Neuron (in vitro differentiated cells): ENCODE results near the gene FAM9A.
"Not testable (repeated sequence)": the region's sequence is repeated elsewhere in the genome, so short reads cannot be mapped to it uniquely, and the experiment has no call there.

Experiments used
- H2AFZ ChIP-seq: one replicate; pipeline ENCODE4 v1.6.1; 2013; ENCODE audit warnings: low read depth, mild to moderate bottlenecking, inconsistent platforms, low read length, moderate library complexity
- H3K27me3 ChIP-seq: one replicate; pipeline ENCODE4 v1.6.1; 2013; ENCODE audit warnings: low read length; ENCODE audit not compliant: insufficient read depth
- H3K36me3 ChIP-seq: one replicate; pipeline ENCODE4 v1.6.1; 2013; ENCODE audit warnings: low read length; ENCODE audit not compliant: insufficient read depth
- H3K4me1 ChIP-seq: one replicate; pipeline ENCODE4 v1.6.1; 2013; ENCODE audit warnings: low read length; ENCODE audit not compliant: insufficient read depth
- H3K4me3 ChIP-seq: 2 replicates; pipeline ENCODE4 v1.5.1; 2013; ENCODE audit warnings: mild to moderate bottlenecking, low read length, moderate library complexity
- H3K9me3 ChIP-seq: one replicate; pipeline ENCODE4 v1.6.1; 2013; ENCODE audit warnings: low read length

Gene FAM9A

DNA sequence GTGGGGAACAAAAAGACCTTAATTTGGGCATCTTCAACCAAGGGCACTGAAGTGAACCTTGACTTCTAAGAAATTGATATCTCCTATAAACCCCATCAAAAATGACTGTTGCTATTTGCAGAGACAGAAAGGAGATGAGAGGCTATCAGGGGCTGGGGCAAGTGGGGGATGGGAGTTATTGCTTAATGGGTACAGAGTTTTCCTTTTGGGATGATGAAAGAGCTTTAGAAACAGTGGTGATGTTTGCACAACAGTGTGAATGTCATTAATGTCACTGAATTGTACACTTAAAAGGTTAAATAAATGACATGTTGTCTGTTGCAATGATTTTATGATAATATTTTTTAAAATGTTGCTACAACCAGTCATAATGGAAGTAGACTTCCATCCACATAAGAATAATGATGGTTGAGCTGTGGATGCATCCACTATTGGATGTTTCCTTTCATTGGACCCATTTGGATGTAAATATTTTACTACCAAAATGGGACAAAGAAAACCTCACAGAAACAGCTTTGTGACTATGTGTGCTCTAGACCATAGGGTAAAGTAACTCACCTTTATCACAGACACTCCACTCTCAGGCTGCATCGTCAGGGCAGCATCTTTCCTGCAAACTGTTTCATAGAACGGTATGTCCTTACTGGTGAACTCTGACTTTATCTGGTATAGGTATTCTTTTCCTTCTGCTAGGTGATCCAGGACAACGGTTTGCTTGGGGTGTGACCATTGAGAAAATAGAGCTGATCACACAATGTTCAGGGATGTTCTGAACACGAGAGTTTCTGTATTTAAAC lies 31.6 kb upstream of the FAM9A start:
- H3K4me1 ChIP-seq: no peaks in the 10 kb centered on the region
- no peak overlapping the region for H3K4me3 ChIP-seq
- no peaks in the 10 kb centered on the region for H3K36me3 ChIP-seq
- H3K27me3 ChIP-seq: no peaks in the 10 kb centered on the region
- H3K9me3 ChIP-seq: no peaks in the 10 kb centered on the region
- H2AFZ ChIP-seq: no peak overlapping the region

- Histone ChIP-seq H3K4me1 (no peaks in the 10 kb centered on the region), H3K36me3 (no peaks in the 10 kb centered on the region), H3K27me3 (no peaks in the 10 kb centered on the region), H3K4me3 (no peak overlapping the region), H2AFZ (no peak overlapping the region), H3K9me3 (no peaks in the 10 kb centered on the region)
These were observed 22.5 kb upstream of the FAM9A start for GRCh38 chrX:8823698-8824097.

GRCh38 chrX:8822002-8822401 lies 20.8 kb upstream of the FAM9A start:
- H3K4me1 ChIP-seq: no peaks in the 10 kb centered on the region
- no peaks in the 10 kb centered on the region for H3K9me3 ChIP-seq
- H3K4me3 ChIP-seq: no peak overlapping the region
- no peaks in the 10 kb centered on the region for H3K36me3 ChIP-seq
- no peaks in the 10 kb centered on the region for H3K27me3 ChIP-seq
- H2AFZ ChIP-seq: no peak overlapping the region

DNA sequence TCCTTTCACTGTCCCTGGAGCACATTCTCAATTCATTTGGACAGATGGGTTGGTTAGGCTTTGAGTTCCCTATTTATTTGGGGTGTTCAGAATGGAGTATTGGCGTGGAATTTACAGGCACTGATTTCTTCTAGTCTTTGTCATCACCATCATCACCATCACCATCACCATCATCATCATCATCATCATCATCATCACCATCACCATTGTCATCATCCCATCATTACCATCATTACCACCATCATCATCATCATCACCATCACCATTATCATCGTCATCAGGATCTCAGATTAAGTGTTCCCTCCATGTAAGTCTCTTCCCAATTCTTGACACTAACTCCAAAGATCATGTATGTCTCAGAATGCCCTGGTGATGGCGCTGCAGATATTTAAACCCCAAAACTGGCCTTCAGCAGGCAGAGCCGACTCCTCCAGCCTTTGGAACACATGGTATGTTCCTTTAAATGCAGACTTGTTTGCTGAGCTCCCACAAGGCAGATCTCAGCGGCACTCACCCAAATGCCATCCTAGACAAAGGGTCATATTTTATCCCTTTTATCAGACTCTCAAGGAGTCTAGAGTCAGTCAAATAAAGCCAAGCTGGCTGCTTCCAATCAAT lies 19.8 kb upstream of the FAM9A start:
- Histone ChIP-seq H3K4me3 (no peak overlapping the region), H3K36me3 (no peaks in the 10 kb centered on the region), H3K27me3 (no peaks in the 10 kb centered on the region), H2AFZ (no peak overlapping the region), H3K4me1 (no peaks in the 10 kb centered on the region), H3K9me3 (no peaks in the 10 kb centered on the region)

- H3K9me3 ChIP-seq: no peaks in the 10 kb centered on the region
- no peak overlapping the region for H3K4me3 ChIP-seq
- H2AFZ ChIP-seq: no peak overlapping the region
- peaks cover 3% of the 10 kb centered on the region for H3K27me3 ChIP-seq
- H3K36me3 ChIP-seq: no peaks in the 10 kb centered on the region
- no peaks in the 10 kb centered on the region for H3K4me1 ChIP-seq
These were observed 14.4 kb upstream of the FAM9A start for GRCh38 chrX:8815460-8816065.

GRCh38 chrX:8813036-8813435 lies 11.9 kb upstream of the FAM9A start:
- Histone ChIP-seq H3K36me3 (no peaks in the 10 kb centered on the region), H3K9me3 (no peaks in the 10 kb centered on the region), H3K27me3 (peaks cover 3% of the 10 kb centered on the region), H2AFZ (no peak overlapping the region), H3K4me3 (no peak overlapping the region), H3K4me1 (no peaks in the 10 kb centered on the region)

- H3K27me3 ChIP-seq: peaks cover 3% of the 10 kb centered on the region
- no peak overlapping the region for H3K4me3 ChIP-seq
- H2AFZ ChIP-seq: no peak overlapping the region
- H3K4me1 ChIP-seq: no peaks in the 10 kb centered on the region
- H3K9me3 ChIP-seq: no peaks in the 10 kb centered on the region
- H3K36me3 ChIP-seq: no peaks in the 10 kb centered on the region
These were observed 10.4 kb upstream of the FAM9A start for GRCh38 chrX:8811611-8812010.

DNA sequence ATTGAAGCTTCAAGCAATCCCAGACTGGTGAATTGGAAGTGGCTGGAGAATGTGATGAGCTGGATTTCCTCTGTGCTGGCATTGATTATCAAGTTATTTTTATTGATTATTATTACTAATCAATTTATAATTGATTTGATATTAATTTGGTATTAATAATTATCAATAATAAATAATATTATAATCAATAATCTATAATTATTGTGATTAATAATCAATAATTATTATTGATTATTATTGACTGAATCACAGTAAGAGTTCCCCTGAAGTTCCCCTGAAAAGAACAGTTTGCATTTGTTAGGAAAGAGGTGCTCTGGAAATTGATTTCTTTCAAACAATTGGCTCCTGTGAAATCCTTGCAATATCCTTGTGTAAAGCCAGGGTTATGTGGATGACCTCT lies 7.5 kb upstream of the FAM9A start:
- Histone ChIP-seq H3K9me3 (no peaks in the 10 kb centered on the region), H3K36me3 (no peaks in the 10 kb centered on the region), H3K27me3 (peaks cover 3% of the 10 kb centered on the region), H3K4me3 (no peak overlapping the region), H2AFZ (no peak overlapping the region), H3K4me1 (no peaks in the 10 kb centered on the region)

GRCh38 chrX:8805974-8806373 lies 4.8 kb upstream of the FAM9A start:
- Histone ChIP-seq H3K9me3 (no peaks in the 10 kb centered on the region), H3K36me3 (no peaks in the 10 kb centered on the region), H3K4me1 (no peaks in the 10 kb centered on the region), H2AFZ (no peak overlapping the region), H3K4me3 (no peak overlapping the region), H3K27me3 (no peaks in the 10 kb centered on the region)

DNA sequence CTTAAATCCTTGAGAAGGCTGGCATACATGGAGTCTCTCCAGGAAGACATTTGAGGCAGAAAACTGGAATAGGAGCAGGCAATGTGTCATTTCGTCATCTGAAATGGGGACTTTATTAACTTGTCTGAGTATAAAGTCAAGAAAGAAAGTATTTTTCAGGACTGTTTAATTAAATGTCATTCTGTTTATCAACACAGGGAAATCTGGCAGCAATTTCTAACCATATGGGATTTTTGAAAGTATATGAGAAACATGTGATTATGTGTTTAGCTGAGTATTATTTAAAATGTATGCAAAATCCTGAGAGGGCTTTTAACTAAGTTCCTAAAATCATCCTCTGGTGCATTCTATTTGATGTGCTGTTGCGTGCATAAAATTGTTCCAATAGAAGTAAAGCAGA lies 3.9 kb upstream of the FAM9A start:
- no peaks in the 10 kb centered on the region for H3K36me3 ChIP-seq
- no peak overlapping the region for H3K4me3 ChIP-seq
- H2AFZ ChIP-seq: no peak overlapping the region
- no peaks in the 10 kb centered on the region for H3K9me3 ChIP-seq
- H3K27me3 ChIP-seq: no peaks in the 10 kb centered on the region
- no peaks in the 10 kb centered on the region for H3K4me1 ChIP-seq

DNA sequence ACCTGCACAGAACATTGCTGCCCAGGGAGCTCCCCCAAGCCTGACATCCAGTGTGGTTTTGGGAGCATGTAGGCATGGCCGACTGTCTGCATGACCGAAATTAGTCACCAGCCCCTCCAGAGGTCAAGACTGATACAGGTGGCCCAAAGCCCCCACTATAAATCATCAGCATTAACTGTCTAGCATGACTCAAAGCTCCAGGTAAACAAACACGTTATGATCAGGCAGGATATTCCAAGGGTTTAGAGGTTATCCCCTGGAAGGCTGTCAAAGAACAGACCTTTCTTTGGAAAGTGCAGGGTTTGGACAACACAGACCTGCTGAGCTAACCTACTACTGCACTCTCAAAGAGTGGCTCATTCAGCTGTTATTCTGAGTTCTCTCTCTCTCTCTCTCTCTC lies 2.1 kb upstream of the FAM9A start:
- no peak overlapping the region for H3K4me3 ChIP-seq
- no peaks in the 10 kb centered on the region for H3K4me1 ChIP-seq
- no peaks in the 10 kb centered on the region for H3K27me3 ChIP-seq
- no peaks in the 10 kb centered on the region for H3K36me3 ChIP-seq
- no peak overlapping the region for H2AFZ ChIP-seq
- H3K9me3 ChIP-seq: no peaks in the 10 kb centered on the region

DNA sequence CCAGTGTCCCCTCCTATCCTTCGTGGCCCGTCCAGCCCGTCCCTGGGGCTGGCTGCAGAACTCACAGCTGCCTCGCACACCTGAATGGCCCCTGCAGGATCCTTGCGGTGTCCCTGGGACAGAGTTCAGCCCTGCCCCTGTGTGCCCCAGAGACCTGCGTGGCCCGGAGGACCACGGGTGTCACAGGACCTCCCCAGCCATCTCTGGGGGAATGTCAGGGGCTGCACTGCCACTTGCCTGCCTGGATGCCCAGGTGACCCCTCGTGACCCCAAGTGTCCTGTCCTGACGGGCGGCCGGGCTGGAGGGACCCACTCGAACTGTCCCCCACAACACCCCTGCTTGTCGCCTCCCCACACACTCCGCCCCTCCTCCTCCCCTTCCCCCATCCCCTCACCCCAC lies 832 bp downstream of the FAM9A start:
- H3K4me3 ChIP-seq, H3K4me1 ChIP-seq, H3K36me3 ChIP-seq, H3K27me3 ChIP-seq, H3K9me3 ChIP-seq, H2AFZ ChIP-seq: not testable (repeated sequence)

- not testable (repeated sequence) for H2AFZ ChIP-seq, H3K36me3 ChIP-seq, H3K27me3 ChIP-seq, H3K4me1 ChIP-seq, H3K4me3 ChIP-seq, H3K9me3 ChIP-seq
These were observed 1.9 kb downstream of the FAM9A start for GRCh38 chrX:8799281-8799680.
